Cardiac fibroblast (primary cell): ENCODE results near the gene ANKRD27.

Source experiments
- DNase-seq, 2 donors: peaks; one replicate each; pipeline versions ENCODE4 v3.0.0 to v3.0.0-alpha.2; 2010; ENCODE audit warnings: low read depth in 2 of 2
- H3K4me3 ChIP-seq, 2 donors: replicated peaks in 1 of 2; 1 replicate in 1 of 2; 2 replicates in 1 of 2; pipeline ENCODE4 v1.5.1; 2011; ENCODE audit warnings: low read depth in 2 of 2, low read length in 2 of 2, mild to moderate bottlenecking in 2 of 2, moderate library complexity in 1 of 2
- CTCF ChIP-seq: IDR thresholded peaks from one replicate; pipeline ENCODE4 v1.5.1; 2011; ENCODE audit warnings: low read depth, mild to moderate bottlenecking, low read length, inconsistent platforms

The ANKRD27 gene

GRCh38 chr19:32637480-32637879, 37.5 kb downstream of the ANKRD27 start:
- no peak for DNase-seq
- TF ChIP-seq CTCF: no peak
- no peak overlapping the region for H3K4me3 ChIP-seq

- no peak overlapping the region for H3K4me3 ChIP-seq
- no peak for DNase-seq
- TF ChIP-seq CTCF: no peak
Observed at GRCh38 chr19:32631381-32631780, 43.6 kb downstream of the ANKRD27 start.

GRCh38 chr19:32630338-32630737, 44.6 kb downstream of the ANKRD27 start:
- no peak overlapping the region for H3K4me3 ChIP-seq
- DNase-seq: no peak
- no peak for TF ChIP-seq CTCF

GRCh38 chr19:32627714-32628270, 47.2 kb downstream of the ANKRD27 start:
- no peak for DNase-seq
- no peak overlapping the region for H3K4me3 ChIP-seq
- TF ChIP-seq CTCF: no peak

GRCh38 chr19:32626969-32627368, 48.0 kb downstream of the ANKRD27 start:
- no peak for DNase-seq
- TF ChIP-seq CTCF: no peak
- no peak overlapping the region for H3K4me3 ChIP-seq

GRCh38 chr19:32624410-32624809, 50.6 kb downstream of the ANKRD27 start:
- H3K4me3 ChIP-seq: no peak overlapping the region
- peak in 1 of 2 donors; percentile 43 for DNase-seq
- no peak for TF ChIP-seq CTCF

GRCh38 chr19:32622002-32622401, 53.0 kb downstream of the ANKRD27 start:
- no peak for DNase-seq
- no peak for TF ChIP-seq CTCF
- no peak overlapping the region for H3K4me3 ChIP-seq
